NCI-H524 treated with DMSO at 0.1 percent for 48 hours (cell line): Measurements from ENCODE around the gene ALAS2.
"Not testable (repeated sequence)": the region's sequence is repeated elsewhere in the genome, so short reads cannot be mapped to it uniquely, and the experiment has no call there.

ENCODE experiments used
- DNase-seq: peaks from one replicate; lab custom pipeline; 2025; lab: John Stamatoyannopoulos, UW

ALAS2 gene

DNA sequence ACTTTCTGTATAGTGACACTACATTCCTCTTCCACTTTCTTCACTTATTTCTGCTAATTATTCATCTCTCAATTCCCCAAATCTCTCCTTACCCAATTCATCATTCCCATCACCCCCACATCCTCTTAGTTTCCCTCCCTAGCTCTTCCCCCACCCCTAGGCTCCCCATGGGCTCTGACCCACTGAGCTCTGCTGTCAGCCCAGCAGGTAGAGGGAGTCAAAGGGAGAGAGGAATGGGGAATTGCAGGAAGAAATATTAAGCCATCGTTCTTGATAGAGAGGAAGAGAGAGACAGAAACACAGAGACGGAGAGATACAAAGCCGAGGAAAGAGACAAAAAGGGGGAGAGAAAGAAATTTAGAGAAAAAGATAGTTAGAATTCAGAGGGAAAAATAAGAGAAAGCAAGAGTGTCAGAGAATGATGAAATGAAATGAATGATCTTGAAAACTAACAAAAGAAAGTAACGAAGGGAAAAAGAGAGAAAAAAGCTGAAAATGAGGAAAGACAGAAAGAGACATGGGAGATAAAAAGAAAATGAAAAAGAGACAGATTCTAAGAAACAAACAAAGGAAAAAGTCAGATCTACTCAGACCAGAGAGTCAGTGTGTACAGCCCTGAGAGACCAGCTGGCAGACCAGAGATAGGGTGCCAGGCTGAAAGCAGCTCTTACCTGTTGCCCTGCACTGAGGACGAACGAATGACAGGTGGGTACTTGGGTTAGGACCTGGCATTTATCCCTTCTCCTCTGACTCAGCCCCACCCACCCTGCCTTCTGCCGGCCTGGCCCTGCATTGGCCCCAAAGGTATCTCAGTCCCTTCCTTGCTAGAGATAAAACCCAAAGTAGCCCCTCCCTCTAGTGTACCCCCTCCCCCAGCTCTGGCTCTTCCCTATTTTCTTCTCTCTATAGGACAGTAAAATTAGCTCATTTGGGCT is at the start of gene ALAS2:
Gene ALAS2 (minus strand): TSS at position 707 of the 935 bp plus-strand sequence. CDS start 4,977 bp downstream, outside the sequence.
- DNase-seq: no peak

- DNase-seq: no peak
These were observed 44.2 kb upstream of the ALAS2 start, which contains the start of gene PAGE2B for GRCh38 chrX:55074851-55075467. TSS of gene PAGE2B (plus strand) at chrX:55075030. CDS start at chrX:55076042, 1,012 bp downstream.

GRCh38 chrX:55072286-55072685 is 41.5 kb upstream of the ALAS2 start:
- DNase-seq: no peak

- not testable (repeated sequence) for DNase-seq
These were observed 36.4 kb upstream of the ALAS2 start for GRCh38 chrX:55067180-55067579.

DNA sequence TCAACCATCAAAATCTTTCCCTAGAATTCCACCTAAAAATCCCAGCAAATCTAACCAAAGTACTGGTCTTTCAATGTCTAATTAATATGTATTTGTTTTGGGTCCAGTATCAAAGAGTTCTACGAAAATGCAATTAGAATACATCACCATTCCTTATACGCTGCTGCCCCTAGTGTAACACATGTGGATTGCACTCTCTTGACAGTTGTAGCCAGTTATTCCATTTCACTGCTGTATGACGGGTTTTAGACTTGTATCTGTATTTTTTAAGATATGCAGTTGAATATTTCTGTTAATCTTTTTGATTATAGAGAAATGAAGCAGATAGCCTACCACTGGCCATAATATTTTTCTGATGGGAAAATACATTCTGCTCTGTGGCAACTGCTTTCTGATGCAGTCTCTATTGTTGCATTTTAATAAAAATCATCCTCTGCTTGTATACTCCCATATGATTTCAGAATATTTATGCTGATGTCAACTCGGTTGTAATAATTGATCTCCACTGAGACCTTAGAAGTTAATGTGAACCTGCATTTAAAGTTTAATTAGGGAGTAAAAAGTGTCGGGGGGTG is 27.0 kb upstream of the ALAS2 start:
- DNase-seq: no peak

- DNase-seq: peak; percentile 11
These were observed 26.3 kb upstream of the ALAS2 start for GRCh38 chrX:55056820-55057674.

DNA sequence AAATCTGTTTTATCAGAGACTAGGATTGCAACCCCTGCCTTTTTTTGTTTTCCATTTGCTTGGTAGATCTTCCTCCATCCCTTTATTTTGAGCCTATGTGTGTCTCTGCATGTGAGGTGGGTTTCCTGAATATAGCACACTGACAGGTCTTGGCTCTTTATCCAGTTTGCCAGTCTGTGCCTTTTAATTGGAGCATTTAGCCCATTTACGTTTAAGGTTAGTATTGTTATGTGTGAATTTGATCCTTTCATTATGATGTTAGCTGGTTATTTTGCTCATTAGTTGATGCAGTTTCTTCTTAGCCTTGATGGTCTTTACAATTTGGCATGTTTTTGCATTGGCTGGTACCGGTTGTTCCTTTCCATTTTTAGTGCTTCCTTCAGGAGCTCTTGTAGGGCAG is 19.8 kb upstream of the ALAS2 start:
- DNase-seq: not testable (repeated sequence)

DNA sequence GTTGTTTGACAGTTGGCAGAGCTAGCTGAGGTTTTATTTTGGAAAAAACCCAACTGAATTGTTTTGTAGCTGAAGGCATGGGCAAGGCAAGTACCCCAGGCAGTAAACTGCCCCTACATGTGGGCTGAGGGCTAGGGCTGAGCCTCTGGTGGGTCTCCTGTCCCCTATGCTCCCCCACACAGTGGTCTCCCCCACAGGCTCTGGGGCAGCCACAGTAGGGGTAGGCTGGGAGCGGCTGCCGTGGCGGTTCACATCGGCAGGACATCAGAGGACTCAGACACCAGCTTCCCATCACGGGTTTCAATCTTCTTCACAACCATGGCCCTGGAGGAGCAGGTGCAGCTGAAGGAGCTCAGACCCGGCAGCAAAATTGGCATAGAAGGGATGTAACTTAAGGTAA is 10.7 kb upstream of the ALAS2 start:
- no peak for DNase-seq

DNA sequence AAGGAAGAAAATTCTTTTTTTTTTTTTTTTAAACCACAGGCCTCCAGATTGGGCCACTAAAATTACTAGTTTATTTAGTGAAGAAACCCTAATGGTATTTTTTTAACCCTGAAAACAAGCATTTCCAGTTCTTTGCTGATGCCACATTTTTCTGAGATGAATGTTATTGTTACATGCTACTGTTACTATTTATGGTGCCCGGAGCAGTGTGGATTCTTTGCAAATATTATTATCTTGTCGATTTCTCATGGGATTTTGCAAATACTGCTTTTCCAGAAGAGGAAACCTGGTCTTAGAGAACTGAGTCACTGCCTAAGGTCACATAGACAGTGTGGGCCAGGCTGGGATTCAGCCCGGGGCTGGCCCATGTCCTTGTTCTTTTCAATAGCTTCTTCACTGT is 8.7 kb upstream of the ALAS2 start:
- DNase-seq: no peak

- DNase-seq: no peak
These were observed 2.7 kb upstream of the ALAS2 start for GRCh38 chrX:55033429-55033828.

GRCh38 chrX:55029291-55029690 is 1.5 kb downstream of the ALAS2 start:
- no peak for DNase-seq

DNA sequence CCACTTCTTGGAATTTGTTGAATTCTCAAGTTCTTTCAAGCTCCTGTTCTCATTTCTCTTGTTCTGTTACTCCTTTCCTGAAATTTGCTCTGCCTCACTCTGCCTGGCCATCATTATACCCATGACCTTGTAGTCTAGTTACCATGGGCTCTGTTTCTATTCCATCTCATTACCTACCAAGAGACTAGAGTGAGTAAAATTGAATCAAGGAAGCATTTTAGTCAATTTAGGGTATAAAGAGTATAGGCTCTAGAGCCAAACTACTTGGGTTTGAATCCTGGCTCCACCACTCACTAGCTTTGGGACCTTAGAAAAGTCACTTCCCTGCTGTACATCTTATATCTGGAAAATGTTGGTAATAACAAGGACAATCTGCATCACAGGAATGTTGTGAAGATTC is 2.2 kb downstream of the ALAS2 start:
- no peak for DNase-seq

DNA sequence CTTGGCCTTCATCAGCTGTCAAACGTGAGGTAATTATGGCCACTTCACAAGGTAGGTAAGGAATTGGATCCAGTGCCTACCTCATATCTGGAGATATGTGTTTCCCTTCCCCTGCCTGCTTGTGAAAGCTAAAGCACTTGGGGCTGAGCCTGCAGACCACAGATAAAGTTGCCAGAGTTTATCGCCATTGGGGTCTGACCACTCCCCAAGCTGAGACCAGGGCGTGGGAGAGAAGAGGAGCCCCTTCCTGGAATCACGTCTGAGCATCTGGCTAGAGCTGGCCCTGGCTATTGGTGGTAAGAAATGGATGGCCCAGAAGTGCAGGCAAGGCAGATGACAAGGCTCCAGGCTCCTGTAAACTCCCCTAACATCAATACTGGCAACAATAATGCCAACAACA is 2.7 kb downstream of the ALAS2 start:
- no peak for DNase-seq

- DNase-seq: no peak
These were observed 3.9 kb downstream of the ALAS2 start for GRCh38 chrX:55026840-55027239.

DNA sequence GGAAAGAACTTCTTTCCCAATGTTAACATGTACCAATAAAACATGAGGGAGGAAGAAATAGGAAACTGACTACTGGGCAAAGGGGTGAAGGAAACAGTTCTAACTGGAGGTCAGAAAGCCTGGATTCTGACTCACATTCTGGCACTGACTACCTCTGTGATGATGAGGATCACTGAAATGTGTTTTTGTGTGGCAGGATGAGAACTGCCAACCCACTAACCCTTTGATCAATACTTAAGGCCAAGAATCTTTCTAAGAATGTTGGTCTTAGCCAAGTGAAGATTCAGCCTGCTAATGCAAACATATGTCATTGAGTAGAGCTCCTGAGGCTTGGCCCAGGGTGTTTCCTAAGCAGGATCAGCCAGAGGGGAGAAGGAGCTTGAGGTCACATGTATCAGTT is 4.6 kb downstream of the ALAS2 start:
- no peak for DNase-seq

DNA sequence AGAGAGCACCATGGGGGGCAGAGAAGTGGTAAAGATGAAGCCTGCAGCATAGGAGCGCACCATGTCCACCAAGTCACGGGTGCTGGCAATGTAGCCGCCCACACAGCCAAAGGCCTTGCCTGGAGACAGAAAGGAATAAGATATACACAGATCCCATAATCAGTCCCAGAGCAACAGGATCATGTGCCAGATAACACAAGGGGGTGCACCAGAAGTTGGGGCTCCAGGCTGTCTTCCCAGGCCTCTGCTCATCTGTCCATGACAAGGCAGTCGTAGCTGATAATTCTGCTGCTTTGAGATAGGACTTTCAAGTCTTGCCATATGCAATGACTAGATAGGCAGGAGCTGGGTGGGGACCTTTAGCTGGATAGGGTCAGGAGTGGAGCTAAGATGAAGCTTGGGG is 15.9 kb downstream of the ALAS2 start:
- DNase-seq: no peak

DNA sequence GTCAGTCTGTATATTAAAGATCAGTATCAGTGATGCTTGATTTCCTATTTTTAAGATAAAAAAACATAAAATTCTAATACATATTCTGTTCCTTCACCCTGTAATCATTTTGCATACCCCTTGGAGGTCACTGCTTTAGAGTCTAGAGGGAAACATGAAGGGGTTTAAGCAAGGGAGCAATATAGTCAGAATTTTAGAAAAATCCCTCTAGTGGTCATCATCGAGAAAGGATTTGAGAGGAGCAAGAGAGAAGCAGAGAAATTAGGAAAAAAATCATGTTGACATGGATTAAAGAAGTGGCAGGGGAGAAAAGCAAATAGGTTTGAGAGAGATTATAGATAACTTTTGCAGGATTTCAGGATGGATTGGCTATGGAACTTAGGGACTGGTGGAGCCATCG is 19.5 kb downstream of the ALAS2 start:
- DNase-seq: no peak

GRCh38 chrX:55008571-55009358 is 22.0 kb downstream of the ALAS2 start:
- DNase-seq: no peak

GRCh38 chrX:55007656-55008055 is 23.1 kb downstream of the ALAS2 start:
- no peak for DNase-seq

- DNase-seq: no peak
These were observed 23.8 kb downstream of the ALAS2 start for GRCh38 chrX:55006827-55007621.
